ENCODE measurements around the gene CHDH.

CHDH gene

DNA sequence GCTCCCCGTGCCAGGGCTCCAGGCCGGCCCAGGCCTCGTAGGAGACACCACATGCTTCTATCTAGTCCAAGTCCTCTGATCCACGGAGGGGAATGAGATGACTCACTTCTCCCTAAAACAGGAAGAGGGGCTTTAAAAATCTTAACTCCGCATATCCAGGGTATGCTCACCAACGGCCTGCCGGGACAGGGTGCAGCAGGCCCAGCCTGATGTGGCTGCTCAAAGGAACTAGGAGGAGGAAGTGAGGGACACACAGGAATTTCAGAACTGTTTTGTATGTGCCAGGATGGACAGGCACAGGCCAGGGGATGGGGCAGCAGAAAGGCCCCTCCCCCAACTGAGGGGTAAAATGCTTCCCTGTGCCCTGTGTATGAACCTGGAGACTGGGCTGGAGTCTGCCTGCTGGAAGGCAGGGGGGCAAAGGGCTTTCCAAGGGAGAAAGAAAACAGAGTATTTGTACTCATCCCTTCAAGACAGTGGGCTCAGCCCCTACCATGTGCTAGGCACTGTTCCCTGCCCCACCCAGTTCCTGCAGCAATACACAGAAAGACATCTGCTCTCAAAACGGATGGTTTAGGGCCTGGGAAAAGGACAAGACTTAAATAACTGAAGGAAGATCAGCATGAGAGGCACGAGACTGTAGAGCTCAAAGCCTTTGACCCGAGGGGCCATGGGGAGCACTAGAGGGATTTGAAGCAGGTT, 22.1 kb downstream of the CHDH start:
- no peak for DNase-seq (ENCODE audit: low read depth)

DNA sequence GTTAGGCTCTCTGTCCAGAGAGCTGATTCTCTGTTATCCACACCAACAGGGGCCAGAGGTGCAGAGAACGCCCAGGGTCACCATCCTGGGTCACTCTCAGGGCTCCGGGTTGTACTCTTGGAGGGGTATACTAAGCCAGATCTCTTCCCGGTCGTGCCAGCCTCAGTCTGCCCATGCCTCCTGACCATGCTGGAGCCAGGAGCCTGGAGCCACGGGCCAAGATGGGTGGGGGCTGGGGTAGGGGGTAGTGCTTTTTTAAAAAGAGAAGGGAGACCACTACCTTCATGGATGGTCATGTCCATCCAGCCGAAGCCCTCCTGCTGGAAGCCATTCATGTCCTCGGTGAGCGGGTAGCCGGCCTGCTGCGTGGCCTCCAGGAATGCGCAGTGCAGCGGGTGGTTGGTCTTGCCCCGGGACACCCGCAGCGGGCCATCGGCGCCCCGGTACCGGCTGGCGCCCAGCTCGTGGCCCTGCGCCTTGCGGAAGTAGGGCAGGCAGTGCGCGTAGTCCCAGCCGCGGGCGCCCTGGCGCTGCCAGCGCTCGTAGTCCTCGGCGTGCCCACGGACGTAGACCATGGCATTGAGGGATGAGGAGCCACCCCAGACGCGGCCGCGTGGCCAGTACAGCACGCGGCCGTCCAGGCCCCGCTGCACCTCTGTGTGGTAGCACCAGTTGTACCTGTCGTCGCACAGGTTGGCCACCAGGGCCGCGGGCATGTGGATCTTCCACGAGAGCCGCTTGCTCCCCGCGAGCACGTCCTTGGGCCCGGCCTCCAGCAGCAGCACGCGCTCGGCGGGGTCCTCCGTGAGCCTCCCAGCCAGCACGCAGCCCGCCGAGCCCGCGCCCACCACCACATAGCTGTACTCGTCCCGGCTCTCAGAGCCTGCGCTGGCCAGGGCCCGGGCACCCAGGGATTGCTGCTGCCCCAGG, 22.9 kb downstream of the CHDH start:
- DNase-seq (ENCODE audit: low read depth) = no peak

DNA sequence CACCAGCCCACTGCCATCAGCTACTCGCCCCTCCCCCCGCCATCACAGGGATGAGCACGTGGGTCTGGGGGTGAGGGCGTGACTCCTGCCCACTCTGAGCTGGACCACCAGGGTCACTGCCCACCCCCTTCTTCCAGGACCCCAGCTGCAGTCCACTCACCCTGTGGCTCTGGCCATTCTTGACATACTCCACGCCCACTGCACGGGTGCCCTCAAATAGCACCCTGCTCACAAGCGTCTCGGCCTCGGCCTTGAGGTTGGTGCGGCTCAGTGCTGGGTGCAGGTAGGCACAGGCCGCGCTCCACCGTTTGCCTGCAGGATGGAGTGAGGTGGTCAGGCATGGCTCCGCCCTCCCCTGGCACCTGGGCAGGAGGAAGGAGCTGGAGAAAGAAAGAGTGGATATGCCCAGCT, 23.9 kb downstream of the CHDH start:
- no peak for DNase-seq (ENCODE audit: low read depth)

DNA sequence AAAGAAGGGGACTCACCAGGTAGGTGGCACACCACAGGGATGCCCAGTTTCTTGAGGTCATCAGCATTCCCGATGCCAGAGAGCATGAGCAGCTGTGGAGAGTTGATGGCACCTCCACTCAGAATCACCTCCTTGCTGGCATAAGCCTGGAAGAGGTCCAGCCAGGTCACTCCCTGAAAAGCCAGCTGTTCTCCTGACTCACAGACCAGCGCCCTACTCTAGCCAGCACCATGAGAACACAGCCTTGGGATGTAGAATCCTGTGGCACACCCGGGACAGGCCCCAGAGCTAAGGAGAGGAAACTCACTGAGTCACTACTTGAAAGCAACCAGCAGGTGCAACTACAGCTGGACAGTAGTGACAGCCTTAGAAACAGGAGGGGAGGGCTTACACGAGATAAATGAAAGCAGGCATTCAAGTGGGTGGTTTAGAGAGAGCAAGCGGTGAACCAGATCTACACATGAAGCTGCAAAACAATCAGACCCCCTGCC, 24.5 kb downstream of the CHDH start:
- no peak for DNase-seq (ENCODE audit: low read depth)

DNA sequence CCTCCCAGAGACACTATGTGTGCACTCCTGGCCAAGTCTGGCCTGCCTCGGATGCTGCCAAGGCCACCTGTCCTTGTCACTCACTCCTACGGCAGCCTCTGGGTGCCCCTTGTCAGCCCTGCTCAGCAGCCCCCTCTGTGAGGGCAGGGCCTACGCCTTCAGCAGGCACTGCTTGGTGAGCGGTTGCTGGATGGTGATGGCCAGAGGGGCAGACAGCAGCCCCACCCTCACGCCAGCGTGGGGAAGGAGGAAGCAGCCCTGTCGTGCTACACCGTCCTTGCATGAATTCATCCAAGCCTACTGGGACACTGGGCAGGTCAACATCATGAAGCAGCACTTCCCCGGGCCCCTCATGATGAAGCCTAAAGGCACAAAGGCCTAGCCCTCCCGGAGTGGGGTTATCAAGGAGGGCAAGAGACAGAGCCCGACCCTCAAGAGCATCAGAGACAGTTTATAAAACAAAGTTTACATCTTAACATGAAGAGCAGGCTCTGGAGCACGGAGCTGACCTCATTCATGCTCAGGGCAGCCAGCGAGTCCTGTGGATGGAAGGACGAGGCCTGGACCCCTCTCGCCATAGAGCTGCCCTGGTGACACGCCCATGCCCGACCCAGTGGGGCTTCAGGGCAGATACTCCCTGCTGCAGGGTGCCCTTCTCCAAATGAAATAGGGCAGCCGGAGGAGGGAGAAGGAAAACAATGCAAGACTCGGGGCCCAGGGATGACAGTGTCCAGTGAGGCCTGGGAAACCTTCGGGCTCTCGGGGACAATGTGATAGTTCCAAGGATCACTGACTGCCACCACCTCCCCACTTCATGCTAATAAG, 25.3 kb downstream of the CHDH start:
- DNase-seq (ENCODE audit: low read depth) = no peak

DNA sequence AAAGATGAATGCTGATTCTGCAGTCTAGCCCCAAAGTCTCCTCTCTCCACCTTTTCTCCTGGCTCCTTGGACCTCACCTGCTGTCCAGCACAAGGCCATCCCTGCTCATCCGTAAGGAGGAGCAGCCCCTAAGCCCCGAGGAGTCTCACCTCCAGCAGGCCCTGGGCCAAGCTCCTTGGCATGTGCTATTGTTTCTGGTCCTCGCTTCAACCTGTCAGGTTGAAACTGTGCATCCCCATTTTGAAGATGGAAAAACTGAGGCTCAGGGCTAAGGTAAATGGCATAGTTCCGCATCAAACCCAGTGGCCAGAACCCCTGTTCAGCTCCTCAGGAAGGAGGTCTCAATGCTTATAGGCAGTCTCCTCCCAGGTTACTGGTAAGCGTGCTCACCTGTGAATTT, 26.1 kb downstream of the CHDH start:
- DNase-seq (ENCODE audit: low read depth) = no peak

DNA sequence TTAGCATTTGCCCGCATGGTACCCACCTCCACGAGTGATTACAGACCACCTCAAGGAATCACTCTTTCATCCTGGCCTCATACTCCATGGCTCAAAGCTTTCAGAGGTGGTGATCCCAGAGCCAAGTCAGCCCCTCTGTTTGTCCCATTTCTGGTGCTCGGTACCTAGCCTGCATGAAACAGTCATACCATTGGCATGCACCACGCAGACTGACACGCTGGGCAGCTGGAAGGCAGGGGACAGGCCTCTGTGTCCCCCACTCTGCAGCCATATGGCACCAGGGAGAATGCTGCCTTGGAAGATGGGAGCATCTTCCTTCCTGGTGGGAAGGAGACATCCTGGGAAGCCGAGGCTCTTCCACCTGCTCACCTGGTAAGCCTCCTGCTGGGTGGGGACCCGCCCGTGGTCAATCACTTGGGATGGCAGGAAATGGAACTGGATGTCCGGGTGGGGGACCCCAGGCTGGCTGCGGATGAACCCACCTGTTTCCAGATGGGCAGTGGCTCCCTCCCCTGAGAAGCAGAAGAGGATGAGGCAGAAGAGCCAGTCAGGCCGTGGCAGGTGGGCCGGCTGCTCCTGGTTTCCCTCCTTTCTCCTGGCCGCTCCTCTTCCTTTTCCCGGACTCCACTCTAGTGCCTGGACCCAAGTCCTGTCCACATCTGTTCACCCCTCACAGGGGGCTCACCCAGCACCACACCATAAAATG, 26.9 kb downstream of the CHDH start:
- DNase-seq (ENCODE audit: low read depth) = no peak

DNA sequence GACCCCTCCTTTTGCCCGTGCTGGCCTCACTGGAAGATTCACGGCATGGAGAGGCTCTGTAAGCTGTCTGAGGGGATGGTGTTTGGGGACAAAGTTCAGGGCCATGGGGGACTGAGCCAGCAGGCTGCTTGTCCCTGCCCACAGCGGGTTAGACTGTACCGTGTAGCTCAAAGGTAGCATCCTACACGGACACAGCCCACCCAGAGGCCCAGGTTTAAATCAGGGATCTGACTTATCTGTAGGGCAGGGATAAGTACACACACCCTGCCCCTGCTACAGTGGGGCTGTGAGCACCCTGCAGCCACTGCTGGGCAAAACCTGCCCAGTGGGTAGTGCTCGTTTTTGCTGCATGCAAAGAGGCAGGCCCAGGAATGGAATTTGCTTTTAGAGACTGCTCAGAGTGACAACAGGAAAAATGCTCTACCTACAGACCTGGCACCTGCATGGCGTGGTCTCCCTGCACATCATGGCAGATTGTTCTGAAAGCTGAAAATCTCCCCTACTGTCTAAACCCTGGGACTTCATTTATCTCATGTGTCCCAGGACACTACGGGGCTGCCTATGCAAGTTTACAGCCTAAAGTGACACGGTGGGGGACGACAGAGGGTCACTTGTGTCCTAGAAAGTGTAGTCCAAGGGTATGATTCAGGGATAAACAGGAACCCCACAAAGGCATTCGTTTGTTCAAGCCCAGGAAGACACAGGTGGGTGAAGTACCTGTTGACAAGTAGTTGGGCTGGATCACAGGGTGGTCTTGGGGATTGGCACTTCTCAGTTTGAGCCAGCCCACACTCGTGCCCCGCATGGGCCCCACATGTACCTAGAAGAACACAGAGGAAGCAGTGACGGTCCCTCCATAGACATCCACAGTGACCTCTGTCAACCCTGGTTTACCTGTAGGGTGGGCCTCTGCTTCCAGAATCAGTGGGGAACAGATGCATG, 27.7 kb downstream of the CHDH start:
- DNase-seq (ENCODE audit: low read depth) = no peak

DNA sequence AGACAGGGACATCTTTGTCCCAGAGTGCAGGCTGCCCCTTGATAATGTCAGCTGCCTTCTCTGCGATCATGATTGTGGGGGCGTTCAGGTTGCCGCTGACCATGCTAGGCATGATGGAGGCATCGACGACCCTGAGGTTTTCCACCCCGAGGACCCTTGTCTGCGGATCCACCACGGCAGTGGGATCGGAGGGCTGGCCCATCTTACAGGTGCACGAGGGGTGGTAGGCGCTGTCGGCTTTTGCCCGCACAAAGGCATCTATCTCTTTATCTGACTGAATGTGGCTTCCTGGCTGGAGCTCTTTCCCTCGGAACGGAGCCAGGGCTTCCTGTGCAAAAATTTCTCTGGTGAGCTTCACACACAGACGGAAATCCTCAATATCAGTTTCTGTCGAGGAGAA, 28.4 kb downstream of the CHDH start:
- DNase-seq (ENCODE audit: low read depth) = no peak

DNA sequence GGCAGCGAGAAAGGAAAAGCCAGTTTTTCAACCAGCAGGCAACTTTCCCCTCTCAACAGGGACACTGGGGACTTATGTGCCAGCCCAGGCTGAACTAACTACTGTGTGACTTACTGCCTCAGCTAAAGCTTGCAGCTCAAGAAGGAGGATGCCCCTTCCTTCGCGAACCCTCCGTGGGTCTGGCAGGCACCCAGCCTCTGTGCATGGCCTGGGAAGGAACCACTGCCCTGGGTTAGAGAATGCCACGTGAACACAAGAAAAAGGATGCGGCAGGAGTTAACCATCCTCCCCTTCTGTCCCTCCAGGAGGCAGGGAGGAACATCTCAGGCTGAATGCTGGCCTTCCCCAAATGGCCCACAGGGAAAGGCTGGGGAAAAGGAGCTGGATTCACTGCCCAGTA, 29.0 kb downstream of the CHDH start:
- DNase-seq (ENCODE audit: low read depth) = no peak

DNA sequence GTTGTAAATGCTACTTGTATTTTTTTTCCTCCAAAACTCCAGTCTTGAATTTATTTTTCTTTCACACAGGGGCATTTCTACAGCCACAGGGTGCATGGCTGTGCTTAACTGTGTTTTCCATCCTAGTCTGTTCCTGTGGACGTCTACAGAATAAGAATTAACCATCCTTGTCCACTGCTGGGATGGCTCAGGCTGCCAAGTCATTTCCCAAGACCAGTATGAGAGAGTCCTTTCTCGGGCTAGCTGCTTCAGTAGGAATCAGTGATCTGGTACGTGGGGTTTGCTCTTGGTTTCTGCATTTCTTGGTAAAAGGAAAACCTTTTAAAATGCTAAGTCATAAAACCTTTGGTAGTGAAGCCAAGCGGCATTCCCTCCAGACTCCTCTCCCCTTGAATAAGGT, 29.8 kb downstream of the CHDH start:
- DNase-seq (ENCODE audit: low read depth) = no peak

DNA sequence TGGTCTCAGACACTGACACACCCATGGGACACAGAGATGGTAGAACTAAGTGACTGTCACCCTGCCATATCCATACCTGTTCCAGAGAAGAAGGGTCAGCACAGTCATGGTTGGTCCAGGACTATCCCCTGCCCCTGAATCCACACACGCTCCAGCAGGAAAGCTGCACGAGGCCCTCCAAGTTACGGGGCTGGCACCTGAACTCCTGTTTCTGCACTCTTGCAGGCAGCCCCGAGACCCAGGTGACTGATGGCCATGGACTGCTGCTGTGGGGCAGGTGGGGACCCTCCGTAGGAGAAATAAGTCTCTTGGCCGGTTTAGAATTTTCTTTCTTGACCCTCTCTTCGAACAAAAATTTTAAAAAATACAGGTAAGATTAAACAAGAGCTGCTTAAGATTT, 30.6 kb downstream of the CHDH start:
- DNase-seq (ENCODE audit: low read depth) = no peak

DNA sequence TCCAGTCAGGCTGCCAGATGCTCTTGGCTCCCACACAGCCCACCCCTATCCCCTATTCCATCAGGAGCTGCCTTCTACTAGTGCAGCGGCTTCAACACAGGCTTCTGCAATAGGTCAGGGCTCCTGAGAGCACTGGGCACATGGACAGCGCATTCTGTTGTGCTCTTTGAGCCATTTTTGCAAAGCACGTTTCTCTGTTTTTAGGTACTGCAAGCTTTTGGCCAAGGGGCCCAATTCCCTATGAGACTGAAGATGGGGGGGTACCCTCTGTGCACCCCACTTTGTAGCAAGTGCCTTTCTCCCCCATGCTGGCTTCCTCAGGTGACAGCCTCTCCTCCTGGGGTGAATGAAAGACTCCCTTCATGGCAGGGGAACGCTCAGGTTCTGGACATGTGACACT, 31.2 kb downstream of the CHDH start:
- DNase-seq (ENCODE audit: low read depth) = no peak

DNA sequence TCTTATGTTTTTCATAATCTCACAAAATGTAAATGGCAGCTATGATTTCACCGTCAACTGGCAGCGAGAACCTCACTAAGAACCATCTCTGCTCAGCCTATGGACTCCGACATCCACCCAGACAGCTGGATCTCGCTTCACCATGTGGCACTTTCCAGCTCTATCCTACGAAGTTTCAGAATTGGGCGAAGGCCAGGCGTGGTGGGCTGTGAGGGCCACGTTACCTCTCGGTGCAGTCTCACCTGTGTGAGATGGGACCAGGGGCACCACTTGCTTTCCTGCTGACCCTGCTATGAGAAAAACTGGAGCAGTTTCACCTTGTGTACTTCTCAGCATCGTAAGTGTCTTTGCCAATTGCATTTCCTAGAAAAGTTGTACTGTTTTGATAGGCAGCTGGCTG, 32.3 kb downstream of the CHDH start:
- DNase-seq (ENCODE audit: low read depth) = no peak

DNA sequence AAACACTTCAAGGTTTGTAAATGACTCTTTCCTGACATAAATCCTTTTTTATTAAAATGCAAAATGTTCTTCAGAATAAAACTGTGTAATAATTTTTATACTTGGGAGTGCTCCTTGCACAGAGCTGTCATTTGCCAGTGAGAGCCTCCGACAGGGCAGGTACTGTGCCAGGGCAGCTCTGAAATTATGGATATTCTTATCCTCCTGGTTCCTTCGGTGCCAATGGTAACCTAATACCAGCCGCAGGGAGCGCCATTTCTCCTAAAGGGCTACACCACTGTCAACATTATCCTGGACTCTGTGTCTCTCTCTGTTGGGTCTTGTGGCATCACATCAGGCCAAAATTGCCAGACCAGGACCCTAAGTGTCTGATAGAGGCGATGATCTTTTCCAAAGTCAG, 33.0 kb downstream of the CHDH start:
- DNase-seq (ENCODE audit: low read depth) = no peak

DNA sequence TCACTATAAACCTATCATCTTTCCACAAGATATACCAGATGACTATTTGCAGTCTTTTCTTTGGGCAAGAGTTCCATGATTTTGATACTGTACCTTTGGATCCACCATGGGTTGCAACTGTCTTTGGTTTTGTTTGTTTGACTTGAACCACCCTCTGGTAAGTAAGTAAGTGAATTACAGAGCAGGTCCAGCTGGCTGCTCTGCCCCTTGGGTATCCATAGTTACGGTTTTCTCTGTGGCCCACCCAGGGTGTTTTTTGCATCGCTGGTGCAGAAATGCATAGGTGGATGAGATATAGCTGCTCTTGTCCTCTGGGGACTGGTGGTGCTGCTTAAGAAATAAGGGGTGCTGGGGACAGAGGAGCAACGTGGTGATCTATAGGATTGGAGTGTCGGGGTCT, 33.8 kb downstream of the CHDH start:
- DNase-seq (ENCODE audit: low read depth) = no peak

DNA sequence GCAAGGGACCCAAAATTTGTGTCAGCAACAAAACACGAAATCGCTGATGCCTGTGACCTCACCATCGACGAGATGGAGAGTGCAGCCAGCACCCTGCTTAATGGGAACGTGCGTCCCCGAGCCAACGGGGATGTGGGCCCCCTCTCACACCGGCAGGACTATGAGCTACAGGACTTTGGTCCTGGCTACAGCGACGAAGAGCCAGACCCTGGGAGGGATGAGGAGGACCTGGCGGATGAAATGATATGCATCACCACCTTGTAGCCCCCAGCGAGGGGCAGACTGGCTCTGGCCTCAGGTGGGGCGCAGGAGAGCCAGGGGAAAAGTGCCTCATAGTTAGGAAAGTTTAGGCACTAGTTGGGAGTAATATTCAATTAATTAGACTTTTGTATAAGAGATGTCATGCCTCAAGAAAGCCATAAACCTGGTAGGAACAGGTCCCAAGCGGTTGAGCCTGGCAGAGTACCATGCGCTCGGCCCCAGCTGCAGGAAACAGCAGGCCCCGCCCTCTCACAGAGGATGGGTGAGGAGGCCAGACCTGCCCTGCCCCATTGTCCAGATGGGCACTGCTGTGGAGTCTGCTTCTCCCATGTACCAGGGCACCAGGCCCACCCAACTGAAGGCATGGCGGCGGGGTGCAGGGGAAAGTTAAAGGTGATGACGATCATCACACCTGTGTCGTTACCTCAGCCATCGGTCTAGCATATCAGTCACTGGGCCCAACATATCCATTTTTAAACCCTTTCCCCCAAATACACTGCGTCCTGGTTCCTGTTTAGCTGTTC, 34.9 kb downstream of the CHDH start:
- no peak for DNase-seq (ENCODE audit: low read depth)

DNA sequence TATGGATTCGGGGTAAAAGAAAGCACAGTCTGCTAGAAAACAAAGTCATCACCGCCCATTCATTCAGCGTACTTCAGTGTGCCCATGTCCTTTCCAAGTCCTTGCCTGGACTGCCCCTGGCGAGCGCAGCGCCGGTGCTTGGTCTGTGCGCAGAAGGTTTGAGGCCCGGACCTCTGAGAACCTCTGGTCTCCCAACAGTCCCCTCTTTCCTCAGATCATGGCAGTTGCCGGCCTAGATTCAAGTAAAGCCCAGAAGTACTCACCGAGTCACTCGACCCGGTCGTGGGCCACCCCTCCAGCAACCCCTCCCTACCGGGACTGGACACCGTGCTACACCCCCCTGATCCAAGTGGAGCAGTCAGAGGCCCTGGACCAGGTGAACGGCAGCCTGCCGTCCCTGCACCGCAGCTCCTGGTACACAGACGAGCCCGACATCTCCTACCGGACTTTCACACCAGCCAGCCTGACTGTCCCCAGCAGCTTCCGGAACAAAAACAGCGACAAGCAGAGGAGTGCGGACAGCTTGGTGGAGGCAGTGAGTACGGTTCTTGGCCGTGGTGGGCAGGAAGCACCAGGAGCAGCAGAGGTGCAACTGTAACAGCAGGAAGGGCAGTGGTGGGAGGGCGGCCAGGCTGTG, 36.3 kb downstream of the CHDH start:
- DNase-seq (ENCODE audit: low read depth) = no peak

DNA sequence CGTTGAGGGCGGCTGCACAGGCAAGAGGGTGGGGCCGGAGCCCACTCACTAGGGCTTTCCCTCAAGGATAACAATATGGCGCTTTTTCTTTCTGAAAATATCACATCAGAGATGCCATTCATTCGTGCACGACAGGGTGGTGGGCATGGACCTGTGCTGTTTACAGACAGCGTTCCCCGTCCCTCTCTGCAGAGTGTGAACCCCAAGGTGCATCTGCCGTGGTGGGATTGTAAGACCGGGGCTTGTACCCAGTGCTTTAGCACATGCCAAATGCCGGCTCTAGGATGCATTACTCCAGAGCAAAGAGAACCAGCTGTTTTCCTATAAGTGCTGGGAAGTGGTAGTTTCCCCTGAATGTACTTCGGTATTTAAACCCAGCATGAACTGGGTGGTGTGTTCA, 37.0 kb downstream of the CHDH start:
- no peak for DNase-seq (ENCODE audit: low read depth)

Data from fibroblast of the conjunctiva (primary cell).